Activated T-helper 17 cell treated with anti-CD3 and anti-CD28 coated beads, Interleukin-2, amount 50 U/mL, for 72 hours (primary cell): Measurements from ENCODE around the gene SPATA13. TPM values are rescaled to one million over a fixed set of nuclear protein-coding genes. Genes with fewer than 3 reads are reported as not detected.
"Not testable (repeated sequence)": the region's sequence is repeated elsewhere in the genome, so short reads cannot be mapped to it uniquely, and the experiment has no call there.

Experiments
- ATAC-seq: fragments of 150-1000 bp; cut with Tn5 transposase; replicated peaks from 2 replicates; pipeline ENCODE4 v1.10.0; 2021; ENCODE audit warnings: mild to moderate bottlenecking, moderate library complexity
- H3K27ac Mint-ChIP-seq: one replicate; pipeline ENCODE4 v1.8.0; 2022; ENCODE audit warnings: mixed read lengths
- H3K27me3 Mint-ChIP-seq: one replicate; pipeline ENCODE4 v1.8.0; 2022; ENCODE audit warnings: mixed read lengths
- H3K36me3 Mint-ChIP-seq: one replicate; pipeline ENCODE4 v1.8.0; 2022; ENCODE audit warnings: low read depth, mild to moderate bottlenecking, mixed read lengths
- H3K4me1 Mint-ChIP-seq: one replicate; pipeline ENCODE4 v1.8.0; 2022; ENCODE audit warnings: mixed read lengths
- H3K4me3 Mint-ChIP-seq: one replicate; pipeline ENCODE4 v1.8.0; 2022; ENCODE audit warnings: mild to moderate bottlenecking, mixed read lengths
- H3K9me3 Mint-ChIP-seq: one replicate; pipeline ENCODE4 v1.8.0; 2022; ENCODE audit warnings: mixed read lengths
- total RNA-seq, 2 donors: library from RNA; stranded (reverse); gene quantifications; one replicate each; pipeline ENCODE4 v1.2.3, GENCODE V29; 2022

The SPATA13 gene
- total RNA-seq, 2 donors from 2014 or later = 43.1 to 56.5 TPM

- H3K4me3 Mint-ChIP-seq = no peak overlapping the region
- no peak for ATAC-seq
- no peaks in the 10 kb centered on the region for H3K27me3 Mint-ChIP-seq
- H3K27ac Mint-ChIP-seq = no peak overlapping the region
- H3K36me3 Mint-ChIP-seq = no peaks in the 10 kb centered on the region
- peaks cover 4% of the 10 kb centered on the region for H3K9me3 Mint-ChIP-seq
- H3K4me1 Mint-ChIP-seq = no peaks in the 10 kb centered on the region
These were observed 25.2 kb downstream of the SPATA13 start for GRCh38 chr13:24185591-24186232.

DNA sequence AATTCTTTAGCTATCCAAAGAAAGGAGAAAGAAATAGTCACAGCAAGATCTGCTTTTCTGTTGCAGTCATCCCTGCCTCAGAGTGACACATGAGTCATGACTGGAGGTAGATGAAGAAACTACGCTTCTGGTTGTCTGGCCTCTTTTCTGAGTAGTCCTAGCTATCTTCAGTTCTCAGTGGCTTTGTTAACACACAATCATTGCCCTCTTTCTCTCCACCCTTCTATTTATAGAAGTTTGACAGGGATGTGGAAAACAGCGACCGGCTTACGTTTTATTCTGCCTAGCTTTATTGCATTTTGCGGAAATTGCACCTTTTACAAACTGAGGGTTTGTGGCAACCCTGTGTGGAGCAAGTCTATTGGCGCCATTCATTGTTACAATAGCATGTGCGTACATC, 26.7 kb downstream of the SPATA13 start:
- Mint-ChIP-seq H3K4me1 (no peaks in the 10 kb centered on the region), H3K36me3 (no peaks in the 10 kb centered on the region), H3K9me3 (peaks cover 2% of the 10 kb centered on the region), H3K4me3 (no peak overlapping the region), H3K27ac (no peak overlapping the region), H3K27me3 (no peaks in the 10 kb centered on the region)
- ATAC-seq = peak; percentile 97

DNA sequence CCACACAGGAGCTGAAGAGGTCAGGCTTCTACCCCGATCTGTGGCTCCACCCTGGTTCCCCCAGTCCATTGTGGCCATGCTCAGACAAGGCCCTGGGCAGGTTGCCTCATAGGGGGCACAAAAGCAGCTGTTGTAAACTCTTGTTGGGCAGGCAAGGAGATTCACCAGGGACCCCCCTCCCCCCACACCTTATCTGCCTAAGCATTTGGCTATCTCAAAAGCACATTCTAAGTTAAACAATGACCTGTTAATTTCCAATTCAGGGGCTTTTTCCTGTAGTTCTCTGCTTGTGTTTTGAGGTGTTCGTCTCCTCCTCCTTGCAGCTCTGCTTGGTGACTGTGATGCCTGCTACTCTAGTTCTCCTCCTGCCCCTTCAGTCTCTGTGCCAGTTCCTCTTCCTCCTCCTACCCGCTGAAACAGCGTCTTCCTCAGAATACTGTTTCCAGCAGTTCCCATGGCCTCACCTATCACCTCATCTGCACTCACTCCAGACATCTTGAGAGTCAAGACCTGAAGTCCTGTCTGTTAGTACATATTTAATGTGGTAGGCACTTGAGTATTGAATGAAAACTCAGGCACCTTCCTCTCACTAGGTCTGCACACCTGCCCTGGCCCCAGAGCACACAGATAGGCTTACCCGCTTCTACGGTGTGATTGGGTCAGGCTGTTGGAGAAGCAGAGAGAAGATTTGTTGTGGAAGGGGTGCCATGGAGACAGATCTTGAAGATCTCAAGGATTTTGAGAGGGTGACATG, 31.7 kb downstream of the SPATA13 start:
- Mint-ChIP-seq H3K27me3 (no peaks in the 10 kb centered on the region), H3K27ac (no peak overlapping the region), H3K4me1 (no peaks in the 10 kb centered on the region), H3K9me3 (no peaks in the 10 kb centered on the region), H3K36me3 (no peaks in the 10 kb centered on the region), H3K4me3 (no peak overlapping the region)
- ATAC-seq = no peak

- no peaks in the 10 kb centered on the region for H3K4me1 Mint-ChIP-seq
These were observed 32.3 kb downstream of the SPATA13 start for GRCh38 chr13:24192811-24193162.

GRCh38 chr13:24194447-24194846, 33.9 kb downstream of the SPATA13 start:
- Mint-ChIP-seq H3K27me3 (no peaks in the 10 kb centered on the region), H3K36me3 (no peaks in the 10 kb centered on the region), H3K4me1 (no peaks in the 10 kb centered on the region), H3K27ac (no peak overlapping the region), H3K4me3 (no peak overlapping the region), H3K9me3 (no peaks in the 10 kb centered on the region)
- ATAC-seq = no peak

More at GRCh38 chr13:24192811-24193162, 32.3 kb downstream of the SPATA13 start:
- H3K36me3 Mint-ChIP-seq = no peaks in the 10 kb centered on the region
- H3K27ac Mint-ChIP-seq = no peak overlapping the region
- H3K27me3 Mint-ChIP-seq = no peaks in the 10 kb centered on the region
- H3K9me3 Mint-ChIP-seq = no peaks in the 10 kb centered on the region
- no peak for ATAC-seq
- H3K4me3 Mint-ChIP-seq = no peak overlapping the region

DNA sequence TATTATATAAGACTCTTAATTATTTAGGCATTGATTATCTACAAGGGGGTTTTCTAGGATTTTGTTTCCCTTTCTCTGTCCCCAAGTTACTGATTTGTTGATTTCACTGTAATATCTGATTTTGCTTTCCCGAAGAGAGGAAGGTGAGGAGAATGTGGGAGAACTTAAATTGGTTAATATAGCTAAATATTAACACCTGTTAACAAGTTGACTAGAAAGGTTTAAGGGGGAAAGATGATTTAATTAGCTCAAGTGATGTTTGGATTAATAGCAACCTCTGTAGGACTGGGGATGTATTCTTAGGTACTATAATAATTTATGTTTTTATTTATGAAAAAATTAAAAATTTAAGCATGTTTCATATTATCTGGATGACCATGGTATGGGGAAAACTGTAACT, 35.1 kb downstream of the SPATA13 start:
- no peaks in the 10 kb centered on the region for H3K27me3 Mint-ChIP-seq
- no peak for ATAC-seq
- H3K36me3 Mint-ChIP-seq = no peaks in the 10 kb centered on the region
- no peaks in the 10 kb centered on the region for H3K9me3 Mint-ChIP-seq
- H3K4me3 Mint-ChIP-seq = no peak overlapping the region
- no peak overlapping the region for H3K27ac Mint-ChIP-seq
- H3K4me1 Mint-ChIP-seq = no peaks in the 10 kb centered on the region

DNA sequence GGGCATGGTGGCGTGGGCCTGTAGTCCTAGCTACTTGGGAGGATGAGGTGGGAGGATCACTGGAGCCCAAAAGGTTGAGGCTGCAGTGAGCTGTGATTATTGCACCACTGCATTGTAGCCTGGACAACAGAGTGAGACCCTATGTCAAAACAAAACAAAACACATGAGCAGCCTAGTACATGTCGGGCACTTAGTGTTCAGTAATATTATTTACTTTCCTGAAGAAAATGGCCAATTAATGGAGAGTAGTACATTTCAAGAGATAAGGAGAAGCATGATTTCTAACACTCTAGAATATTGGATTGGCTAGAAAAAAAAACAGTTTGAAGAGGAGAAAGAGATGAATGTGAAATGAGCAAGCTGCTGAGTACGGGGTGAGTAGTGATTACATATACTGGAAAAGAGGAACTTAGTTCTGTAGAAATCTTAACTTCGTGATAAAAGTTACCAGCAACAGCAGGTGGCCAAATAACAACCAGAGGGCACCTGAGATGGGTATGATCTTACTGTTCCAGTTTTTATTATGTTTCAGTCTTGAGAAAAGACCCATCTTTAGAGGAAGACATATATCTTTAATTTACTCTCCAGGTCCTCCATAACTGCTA, 36.2 kb downstream of the SPATA13 start:
- Mint-ChIP-seq H3K4me1 (no peaks in the 10 kb centered on the region), H3K27ac (no peak overlapping the region), H3K4me3 (no peak overlapping the region), H3K9me3 (no peaks in the 10 kb centered on the region), H3K36me3 (no peaks in the 10 kb centered on the region), H3K27me3 (no peaks in the 10 kb centered on the region)
- no peak for ATAC-seq

DNA sequence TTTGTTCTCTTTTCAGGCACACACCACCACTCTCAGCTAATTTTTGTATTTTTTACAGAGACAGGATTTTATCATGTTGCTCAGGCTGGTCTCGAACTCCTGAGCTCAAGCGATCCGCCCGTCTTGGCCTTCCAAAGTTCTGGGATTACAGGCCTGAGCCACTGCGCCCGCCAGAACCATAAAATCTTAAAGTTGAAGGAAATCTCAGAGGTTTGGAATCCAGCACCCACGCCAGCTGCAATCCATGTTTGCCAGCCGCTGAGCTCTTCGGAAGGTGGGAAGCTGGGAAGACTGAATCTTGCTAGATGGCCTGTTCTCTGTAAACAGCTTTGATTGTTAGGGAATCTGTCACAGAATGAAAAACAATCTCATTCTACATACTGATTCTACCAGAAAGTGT, 38.5 kb downstream of the SPATA13 start:
- ATAC-seq = no peak
- Mint-ChIP-seq H3K4me1 (peaks cover 9% of the 10 kb centered on the region), H3K4me3 (no peak overlapping the region), H3K27ac (no peak overlapping the region), H3K27me3 (peaks cover 3% of the 10 kb centered on the region), H3K36me3 (no peaks in the 10 kb centered on the region), H3K9me3 (no peaks in the 10 kb centered on the region)

DNA sequence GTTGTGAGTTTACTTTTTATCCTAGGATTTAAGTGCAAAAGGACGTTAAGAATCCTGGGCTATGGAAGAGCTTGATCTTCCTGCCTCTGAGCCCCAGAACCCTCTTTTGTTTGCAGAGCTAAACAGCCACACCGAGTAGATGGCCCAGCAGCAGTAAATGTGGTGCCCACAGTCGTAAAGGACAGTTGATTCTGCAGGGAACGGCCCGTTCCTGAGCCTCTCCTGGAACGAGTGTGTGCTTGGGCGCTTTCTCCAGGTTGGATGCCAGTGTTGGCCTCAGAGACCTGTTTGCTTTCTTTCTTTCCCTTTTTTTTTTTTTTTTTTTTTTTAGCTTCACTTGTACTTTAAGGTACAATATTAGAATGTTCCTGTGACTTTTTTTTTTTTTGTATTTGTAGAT, 41.7 kb downstream of the SPATA13 start:
- Mint-ChIP-seq H3K9me3 (no peaks in the 10 kb centered on the region), H3K36me3 (no peaks in the 10 kb centered on the region), H3K27me3 (peaks cover 10% of the 10 kb centered on the region), H3K27ac (no peak overlapping the region), H3K4me1 (peaks cover 14% of the 10 kb centered on the region), H3K4me3 (no peak overlapping the region)
- no peak for ATAC-seq

GRCh38 chr13:24203273-24203672, 42.8 kb downstream of the SPATA13 start:
- Mint-ChIP-seq H3K27ac (no peak overlapping the region), H3K9me3 (no peaks in the 10 kb centered on the region), H3K36me3 (no peaks in the 10 kb centered on the region), H3K27me3 (peaks cover 10% of the 10 kb centered on the region), H3K4me3 (no peak overlapping the region), H3K4me1 (peaks cover 14% of the 10 kb centered on the region)
- ATAC-seq = no peak

GRCh38 chr13:24203811-24204210, 43.3 kb downstream of the SPATA13 start:
- Mint-ChIP-seq H3K36me3 (no peaks in the 10 kb centered on the region), H3K4me3 (no peak overlapping the region), H3K27ac (no peak overlapping the region), H3K9me3 (no peaks in the 10 kb centered on the region), H3K27me3 (peaks cover 10% of the 10 kb centered on the region), H3K4me1 (peaks cover 14% of the 10 kb centered on the region)
- ATAC-seq = no peak

GRCh38 chr13:24205076-24205475, 44.6 kb downstream of the SPATA13 start:
- not testable (repeated sequence) for ATAC-seq, H3K27me3 Mint-ChIP-seq, H3K27ac Mint-ChIP-seq, H3K4me3 Mint-ChIP-seq, H3K9me3 Mint-ChIP-seq, H3K36me3 Mint-ChIP-seq
- H3K4me1 Mint-ChIP-seq = peaks cover 14% of the 10 kb centered on the region

- no peak overlapping the region for H3K4me3 Mint-ChIP-seq
- no peaks in the 10 kb centered on the region for H3K9me3 Mint-ChIP-seq
- H3K27me3 Mint-ChIP-seq = peaks cover 13% of the 10 kb centered on the region
- H3K4me1 Mint-ChIP-seq = peaks cover 14% of the 10 kb centered on the region
- no peaks in the 10 kb centered on the region for H3K36me3 Mint-ChIP-seq
- ATAC-seq = no peak
- no peak overlapping the region for H3K27ac Mint-ChIP-seq
These were observed 47.5 kb downstream of the SPATA13 start for GRCh38 chr13:24207841-24208667.

- H3K36me3 Mint-ChIP-seq = no peaks in the 10 kb centered on the region
- no peak for ATAC-seq
- H3K27me3 Mint-ChIP-seq = peaks cover 10% of the 10 kb centered on the region
- H3K4me3 Mint-ChIP-seq = no peak overlapping the region
- H3K9me3 Mint-ChIP-seq = no peaks in the 10 kb centered on the region
- peaks cover 4% of the 10 kb centered on the region for H3K4me1 Mint-ChIP-seq
- H3K27ac Mint-ChIP-seq = no peak overlapping the region
These were observed 48.6 kb downstream of the SPATA13 start for GRCh38 chr13:24209138-24209537.
